ENCODE data around the gene STEAP4.
A peak's percentile ranks its signal among the peaks of the same experiment; 100 is the strongest.
"Not testable (repeated sequence)": the region's sequence is repeated elsewhere in the genome, so short reads cannot be mapped to it uniquely, and the experiment has no call there.

Gene STEAP4

GRCh38 chr7:88268051-88268450 lies 38.6 kb downstream of the STEAP4 start:
- no peak for DNase-seq

GRCh38 chr7:88267421-88267820 lies 39.3 kb downstream of the STEAP4 start:
- DNase-seq: no peak

GRCh38 chr7:88264987-88265386 lies 41.7 kb downstream of the STEAP4 start:
- not testable (repeated sequence) for DNase-seq

GRCh38 chr7:88262562-88262961 lies 44.1 kb downstream of the STEAP4 start:
- no peak for DNase-seq

GRCh38 chr7:88260719-88261118 lies 46.0 kb downstream of the STEAP4 start:
- DNase-seq: no peak

- no peak for DNase-seq
Measured at GRCh38 chr7:88259656-88260380, 46.9 kb downstream of the STEAP4 start.

GRCh38 chr7:88258296-88258695 lies 48.4 kb downstream of the STEAP4 start:
- DNase-seq: not testable (repeated sequence)

GRCh38 chr7:88256906-88257305 lies 49.8 kb downstream of the STEAP4 start:
- DNase-seq: no peak

- no peak for DNase-seq
Measured at GRCh38 chr7:88254721-88255424, 51.8 kb downstream of the STEAP4 start.

- no peak for DNase-seq
Measured at GRCh38 chr7:88253640-88254039, 53.1 kb downstream of the STEAP4 start.

GRCh38 chr7:88244258-88244657 lies 62.4 kb downstream of the STEAP4 start:
- no peak for DNase-seq

- DNase-seq: peak in 5 of 14 donors; percentile 4 to 74 (median 8)
Measured at GRCh38 chr7:88243345-88243909, 63.3 kb downstream of the STEAP4 start.

GRCh38 chr7:88239852-88240251 lies 66.8 kb downstream of the STEAP4 start:
- no peak for DNase-seq

GRCh38 chr7:88233828-88234227 lies 72.9 kb downstream of the STEAP4 start:
- no peak for DNase-seq

- DNase-seq: no peak
Measured at GRCh38 chr7:88230646-88231045, 76.0 kb downstream of the STEAP4 start.

GRCh38 chr7:88229302-88229995 lies 77.2 kb downstream of the STEAP4 start:
- DNase-seq: no peak

GRCh38 chr7:88226886-88227516 lies 79.7 kb downstream of the STEAP4 start:
- no peak for DNase-seq

GRCh38 chr7:88226201-88226600 lies 80.5 kb downstream of the STEAP4 start:
- DNase-seq: no peak

- DNase-seq: no peak
Measured at GRCh38 chr7:88224601-88225275, 82.0 kb downstream of the STEAP4 start.

GRCh38 chr7:88223265-88223664 lies 83.4 kb downstream of the STEAP4 start:
- no peak for DNase-seq

Measured in C1 segment of cervical spinal cord (tissue), 14 donors.